NCI-H345 treated with DMSO at 0.1 percent for 48 hours (cell line): ENCODE results near the gene BZW2.
"Not testable (repeated sequence)": the region's sequence is repeated elsewhere in the genome, so short reads cannot be mapped to it uniquely, and the experiment has no call there.

ENCODE experiments used
- DNase-seq: peaks from one replicate; lab custom pipeline; 2025; ENCODE audit not compliant: unreplicated experiment; lab: John Stamatoyannopoulos, UW

Gene BZW2

GRCh38 chr7:16644636-16645592 lies 1.1 kb upstream of the BZW2 start:
- DNase-seq = peak; percentile 29

- peak; percentile 19 for DNase-seq
These were observed 591 bp downstream of the BZW2 start for GRCh38 chr7:16646472-16647072.

- no peak for DNase-seq
These were observed 1.5 kb downstream of the BZW2 start for GRCh38 chr7:16647435-16647960.

- no peak for DNase-seq
These were observed 2.6 kb downstream of the BZW2 start for GRCh38 chr7:16648551-16648950.

- no peak for DNase-seq
These were observed 3.2 kb downstream of the BZW2 start for GRCh38 chr7:16649196-16649595.

GRCh38 chr7:16650266-16650665 lies 4.3 kb downstream of the BZW2 start:
- no peak for DNase-seq

GRCh38 chr7:16651396-16652239 lies 5.6 kb downstream of the BZW2 start:
- no peak for DNase-seq

- DNase-seq = no peak
These were observed 6.2 kb downstream of the BZW2 start for GRCh38 chr7:16652240-16652583.

GRCh38 chr7:16652888-16653287 lies 6.9 kb downstream of the BZW2 start:
- DNase-seq = peak; percentile 54

GRCh38 chr7:16655394-16655793 lies 9.4 kb downstream of the BZW2 start:
- no peak for DNase-seq

- DNase-seq = no peak
These were observed 10.2 kb downstream of the BZW2 start for GRCh38 chr7:16656141-16656540.

- DNase-seq = no peak
These were observed 11.8 kb downstream of the BZW2 start for GRCh38 chr7:16657656-16658279.

GRCh38 chr7:16659854-16660497 lies 14.0 kb downstream of the BZW2 start:
- not testable (repeated sequence) for DNase-seq

- peak; percentile 26 for DNase-seq
These were observed 14.9 kb downstream of the BZW2 start for GRCh38 chr7:16660702-16661464.

GRCh38 chr7:16661924-16662323 lies 15.9 kb downstream of the BZW2 start:
- DNase-seq = no peak

GRCh38 chr7:16667355-16667754 lies 21.4 kb downstream of the BZW2 start:
- DNase-seq = no peak

GRCh38 chr7:16668049-16668858 lies 22.3 kb downstream of the BZW2 start:
- no peak for DNase-seq

- DNase-seq = no peak
These were observed 23.0 kb downstream of the BZW2 start for GRCh38 chr7:16668978-16669377.

- no peak for DNase-seq
These were observed 23.6 kb downstream of the BZW2 start for GRCh38 chr7:16669581-16669980.
